Adrenal gland (tissue), 12 donors: ENCODE measurements around the gene DNAJC5. TPM values are rescaled to one million over a fixed set of nuclear protein-coding genes. Genes with fewer than 3 reads are reported as not detected.

ENCODE experiments used
- DNase-seq, 7 donors: peaks; one replicate each; pipeline ENCODE4 v3.0.0-alpha.2; 2019 to 2020
- H3K27ac ChIP-seq, 5 donors: fragments of 200-600 bp; sonication (generic) in 4 of 5; 1 replicate in 3 of 5; 2 replicates in 2 of 5; pipeline versions ENCODE4 v1.5.1 to v1.8.0; 2016 to 2020; ENCODE audit warnings: mild to moderate bottlenecking in 1 of 5
- H3K27me3 ChIP-seq: fragments of 200-600 bp; 2 replicates; pipeline ENCODE4 v1.8.0; 2021
- H3K36me3 ChIP-seq, 2 donors: fragments of 200-600 bp; replicated peaks in 1 of 2; 1 replicate in 1 of 2; 2 replicates in 1 of 2; pipeline versions ENCODE4 v1.5.1 to v1.8.0; 2018 to 2022
- H3K4me1 ChIP-seq, 2 donors: fragments of 200-600 bp; replicated peaks in 1 of 2; 1 replicate in 1 of 2; 2 replicates in 1 of 2; pipeline versions ENCODE4 v1.5.1 to v1.8.0; 2018 to 2021
- H3K4me3 ChIP-seq, 4 donors: fragments of 200-600 bp; sonication (generic) in 3 of 4; one replicate each; pipeline ENCODE4 v1.5.1; 2016 to 2018
- H3K9me3 ChIP-seq, 3 donors: fragments of 200-600 bp; sonication (generic) in 1 of 3; replicated peaks in 1 of 3; 1 replicate in 2 of 3; 2 replicates in 1 of 3; pipeline versions ENCODE4 v1.5.1 to v1.8.0; 2016 to 2021
- CTCF ChIP-seq, 6 experiments: fragments of 450-650 bp in 4 of 6; fragments of 200-600 bp in 2 of 6; sonication (generic) in 1 of 6; IDR thresholded peaks; 1 replicate in 5 of 6; 2 replicates in 1 of 6; pipeline versions ENCODE4 v1.5.1 to v1.8.0; 2016 to 2021; ENCODE audit warnings: antibody characterized with exemption in 6 of 6, mild to moderate bottlenecking in 2 of 6, moderate library complexity in 1 of 6
- POLR2A ChIP-seq, 2 donors: fragments of 450-650 bp; IDR thresholded peaks; one replicate each; pipeline ENCODE4 v1.6.1; 2017; ENCODE audit warnings: antibody characterized with exemption in 2 of 2, mild to moderate bottlenecking in 2 of 2, moderate library complexity in 1 of 2
- WGBS, 4 donors: extraction: QIAGEN DNeasy Blood & Tissue Kit in 2 of 4; methylation state at CpG; one replicate each; pipeline versions ENCODE4 v1.1.5 to v1.1.7; 2013 to 2017; 5-methylcytosine and 5-hydroxymethylcytosine counted together
- intact Hi-C, 2 donors: fragments of 100-400 bp; cut with DNase I; formaldehyde crosslinking; loops; one replicate each; pipeline versions ENCODE4 v1.14.1 to v1.15.0; 2022 to 2023
- polyA plus RNA-seq, 3 donors: library from polyadenylated mRNA; stranded (reverse); fragments of 200-250 nt in 2 of 3; fragments of 350-450 nt in 1 of 3; fragmentation: Illumina TruSeq in 1 of 3; extraction: RNeasy Lipid Tissue Mini Kit (QIAGEN cat#74804) in 1 of 3; gene quantifications; one replicate each; pipeline ENCODE4 v1.2.3, GENCODE V29; 2013 to 2014
- total RNA-seq, 9 donors: library from RNA; depleted of rRNA in 4 of 9; stranded (reverse); fragments of >200 nt in 4 of 9; fragments of 120-200 nt in 1 of 9; fragmentation: NEBNext Ultra II Directional in 1 of 9; extraction: Animal tissue kit (Norgen Biotek cat#: 25700) in 1 of 9; gene quantifications; one replicate each; pipeline versions ENCODE4 v1.1.0 to v1.2.4, GENCODE V29; 2013 to 2023
- donor health status: healthy with polysubstance abuse.
- donor health status: Bipolar disorder and iron deficiency.
- donor health status: DM: yes; HTN: yes; CAD: no.
- donor health status: DM: no; HTN: no; CAD: no.
- donor health status: DM: no; HTN: no; CAD: no.
- donor health status: DM: yes; HTN: yes; CAD: no.

The DNAJC5 gene
- total and polyA plus RNA-seq, 12 donors: 26.5 to 78.0 (median 61.4) TPM

DNA sequence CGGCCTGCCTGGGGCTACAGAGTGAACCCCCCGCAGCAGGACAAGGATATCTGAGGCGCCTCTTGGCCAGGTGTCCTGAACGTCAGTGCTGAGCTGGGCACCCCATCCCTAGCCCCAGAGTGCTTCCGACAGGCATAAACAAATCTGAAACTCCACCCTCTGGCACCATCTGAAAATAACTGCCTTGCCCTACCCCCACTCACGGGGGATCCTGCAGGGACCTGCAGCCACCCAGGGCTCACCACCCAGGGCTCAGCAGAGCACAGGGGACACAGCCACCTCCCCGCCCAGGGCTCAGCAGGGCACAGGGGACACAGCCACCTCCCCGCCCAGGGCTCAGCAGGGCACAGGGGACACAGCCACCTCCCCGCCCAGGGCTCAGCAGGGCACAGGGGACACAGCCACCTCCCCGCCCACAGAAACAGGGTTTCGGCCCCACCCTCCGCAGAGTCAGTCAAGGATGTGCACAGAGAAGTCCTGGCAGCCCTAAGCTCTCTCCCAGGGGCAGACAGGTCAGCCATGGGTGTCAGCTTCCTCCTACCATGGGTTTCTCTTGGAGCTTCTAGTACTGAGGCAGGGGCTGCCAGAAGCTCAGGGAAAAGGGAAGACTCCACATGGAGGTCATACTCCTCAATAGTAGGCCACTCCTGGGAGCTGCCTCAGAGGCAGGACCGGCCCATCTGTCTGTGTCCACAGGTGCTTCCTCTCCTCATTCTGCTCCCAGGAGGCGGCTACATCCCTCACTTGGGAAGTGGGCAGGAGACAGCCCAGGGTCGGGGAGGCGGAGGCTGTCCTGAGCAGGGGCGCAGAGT lies 56.7 kb downstream of the DNAJC5 start:
- H3K4me3 ChIP-seq: no peak overlapping the region
- H3K27me3 ChIP-seq: no peaks in the 10 kb centered on the region
- no peaks in the 10 kb centered on the region for H3K9me3 ChIP-seq
- no peak for TF ChIP-seq POLR2A (IDR thresholded peaks at IDR 0.05)
- no peak for TF ChIP-seq CTCF (IDR thresholded peaks at IDR 0.05)
- H3K27ac ChIP-seq: peak overlapping the region; percentile 25 to 98 (median 89)
- no peaks in the 10 kb centered on the region for H3K36me3 ChIP-seq
- peak in 5 of 7 donors; percentile 49 to 70 (median 54) for DNase-seq
- intact Hi-C loops: no loop called here
- peaks cover 54 to 77% of the 10 kb centered on the region in 2 donors for H3K4me1 ChIP-seq
- WGBS, 4 donors: 39 to 71% (median 48%) methylated on average over 7 to 17 of the region's 17 CpGs

GRCh38 chr20:63952210-63952535 lies 57.2 kb downstream of the DNAJC5 start:
- Histone ChIP-seq H3K9me3 (no peaks in the 10 kb centered on the region), H3K27ac (peak overlapping the region in 3 of 5 donors; percentile 89 to 98 (median 97)), H3K27me3 (no peaks in the 10 kb centered on the region), H3K36me3 (no peaks in the 10 kb centered on the region), H3K4me1 (peaks cover 48 to 77% of the 10 kb centered on the region in 2 donors), H3K4me3 (no peak overlapping the region)
- DNase-seq: no peak
- intact Hi-C loops: no loop called here
- WGBS, 4 donors: 66 to 80% (median 74%) methylated on average over 2 to 15 of the region's 15 CpGs
- no peak for TF ChIP-seq CTCF (IDR thresholded peaks at IDR 0.05)
- no peak for TF ChIP-seq POLR2A (IDR thresholded peaks at IDR 0.05)

- Histone ChIP-seq H3K4me3 (no peak overlapping the region), H3K27ac (peak overlapping the region in 2 of 5 donors; percentile 97 to 98), H3K27me3 (no peaks in the 10 kb centered on the region), H3K36me3 (no peaks in the 10 kb centered on the region), H3K9me3 (no peaks in the 10 kb centered on the region), H3K4me1 (peaks cover 43 to 74% of the 10 kb centered on the region in 2 donors)
- DNase-seq: no peak
- 69 to 80% (median 74%) methylated on average over 11 to 14 of the region's 14 CpGs for WGBS, 4 donors
- intact Hi-C loops: no loop called here
- no peak for TF ChIP-seq CTCF (IDR thresholded peaks at IDR 0.05)
- no peak for TF ChIP-seq POLR2A (IDR thresholded peaks at IDR 0.05)
These were observed 57.8 kb downstream of the DNAJC5 start for GRCh38 chr20:63952769-63953168.

DNA sequence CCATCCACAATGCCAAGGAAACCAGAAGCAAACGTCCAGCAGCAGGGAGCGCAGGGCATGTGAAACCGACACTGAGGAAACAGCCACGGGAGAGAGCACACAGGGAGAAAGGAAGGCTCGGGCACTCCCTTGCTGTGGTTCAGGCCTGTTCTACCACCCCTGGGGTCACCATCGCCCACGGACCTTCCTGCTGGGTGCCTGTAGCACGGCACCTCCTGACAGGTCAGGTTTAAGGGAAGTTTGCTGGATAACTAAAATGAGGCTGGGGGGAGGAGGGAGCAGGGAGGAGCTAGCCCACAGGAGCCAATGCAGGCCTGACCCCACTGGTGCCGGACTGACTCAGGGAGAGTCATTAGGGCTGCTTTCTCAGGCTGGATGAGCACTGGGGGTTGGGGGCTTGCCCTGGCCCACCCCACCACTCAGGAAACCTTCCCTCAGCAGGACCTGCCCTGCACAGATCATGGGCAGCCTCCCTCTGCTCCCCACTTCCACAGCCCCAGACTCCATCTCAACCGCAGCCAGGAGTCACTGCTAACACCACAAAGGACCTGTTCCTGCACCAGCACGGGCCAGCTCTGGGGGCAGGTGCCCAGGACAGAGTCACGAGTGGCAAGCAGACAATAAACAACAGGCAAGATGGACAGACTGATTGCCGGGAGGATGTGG lies 59.0 kb downstream of the DNAJC5 start:
- peak overlapping the region in 2 of 5 donors; percentile 18 to 30 for H3K27ac ChIP-seq
- intact Hi-C loops: no loop called here
- H3K9me3 ChIP-seq: no peaks in the 10 kb centered on the region
- H3K4me1 ChIP-seq: peaks cover 34 to 64% of the 10 kb centered on the region in 2 donors
- no peak for TF ChIP-seq POLR2A (IDR thresholded peaks at IDR 0.05)
- WGBS, 4 donors: 61 to 74% (median 69%) methylated on average over 12 to 13 of the region's 13 CpGs
- H3K36me3 ChIP-seq: no peaks in the 10 kb centered on the region
- no peak for DNase-seq
- H3K27me3 ChIP-seq: no peaks in the 10 kb centered on the region
- H3K4me3 ChIP-seq: no peak overlapping the region
